MM.1S (cell line): Measurements from ENCODE around the gene GABRB3.

Experiments
- DNase-seq: peaks from one replicate; pipeline ENCODE4 v3.0.0-alpha.2; 2015
- H2AFZ ChIP-seq: fragments of 300-600 bp; sonication (generic); 2 replicates; pipeline ENCODE4 v1.6.0; 2016; ENCODE audit warnings: antibody characterized with exemption, low read length
- H3F3A ChIP-seq: fragments of 300-600 bp; sonication (generic); 2 replicates; pipeline ENCODE4 v1.6.1; 2016; ENCODE audit warnings: mild to moderate bottlenecking, antibody characterized with exemption, low read length, moderate library complexity, mixed read lengths; ENCODE audit not compliant: insufficient read depth
- H3K27ac ChIP-seq: fragments of 300-600 bp; sonication (generic); 2 replicates; pipeline ENCODE4 v1.5.1; 2016; ENCODE audit warnings: mild to moderate bottlenecking, low read length
- H3K27me3 ChIP-seq: fragments of 300-600 bp; sonication (generic); replicated peaks from 2 replicates; pipeline ENCODE4 v1.6.0; 2016; ENCODE audit warnings: low read length; ENCODE audit not compliant: insufficient read depth
- H3K36me3 ChIP-seq: fragments of 300-600 bp; sonication (generic); replicated peaks from 2 replicates; pipeline ENCODE4 v1.6.1; 2016; ENCODE audit warnings: mild to moderate bottlenecking, low read length, mixed read lengths; ENCODE audit not compliant: insufficient read depth
- H3K4me1 ChIP-seq: fragments of 300-600 bp; sonication (generic); 2 replicates; pipeline ENCODE4 v1.6.1; 2016; ENCODE audit warnings: low read length, mixed read lengths
- H3K4me2 ChIP-seq: fragments of 300-600 bp; sonication (generic); 2 replicates; pipeline ENCODE4 v1.6.0; 2016; ENCODE audit warnings: low read depth, low read length
- H3K4me3 ChIP-seq: fragments of 300-600 bp; sonication (generic); 2 replicates; pipeline ENCODE4 v1.5.1; 2016; ENCODE audit warnings: low read length, mixed read lengths
- H3K79me2 ChIP-seq: fragments of 300-600 bp; sonication (generic); 2 replicates; pipeline ENCODE4 v1.6.1; 2016; ENCODE audit warnings: mixed run types, low read length, mixed read lengths
- H3K9ac ChIP-seq: fragments of 300-600 bp; sonication (generic); 2 replicates; pipeline ENCODE4 v1.6.1; 2016; ENCODE audit warnings: low read length, mixed read lengths
- H3K9me2 ChIP-seq: fragments of 300-600 bp; sonication (generic); replicated peaks from 2 replicates; pipeline ENCODE4 v1.6.1; 2016; ENCODE audit warnings: mild to moderate bottlenecking, low read length, mixed read lengths; ENCODE audit not compliant: insufficient read depth
- H3K9me3 ChIP-seq: fragments of 300-600 bp; sonication (generic); replicated peaks from 2 replicates; pipeline ENCODE4 v1.6.1; 2016; ENCODE audit warnings: mild to moderate bottlenecking, low read length, mixed read lengths; ENCODE audit not compliant: insufficient read depth
- H4K20me1 ChIP-seq: fragments of 300-600 bp; sonication (generic); 2 replicates; pipeline ENCODE4 v1.6.1; 2016; ENCODE audit warnings: mild to moderate bottlenecking, low read length, moderate library complexity, mixed read lengths; ENCODE audit not compliant: insufficient read depth
- EZH2 ChIP-seq: fragments of 300-600 bp; sonication (generic); optimal IDR thresholded peaks from 2 replicates; pipeline ENCODE3; 2017; ENCODE audit warnings: low read depth, mild to moderate bottlenecking, antibody characterized with exemption, low read length, mixed read lengths
- EZH2phosphoT487 ChIP-seq: fragments of 300-600 bp; sonication (generic); IDR thresholded peaks from 2 replicates; pipeline ENCODE4 v1.6.1; 2018; ENCODE audit warnings: antibody characterized with exemption, low read length
- TF ChIP-seq, protein P1 (sequence below): fragments of 300-600 bp; sonication (generic); IDR thresholded peaks from 2 replicates; pipeline ENCODE4 v1.5.1; 2016; ENCODE audit warnings: antibody characterized with exemption, low read length, mixed read lengths

The GABRB3 gene

DNA sequence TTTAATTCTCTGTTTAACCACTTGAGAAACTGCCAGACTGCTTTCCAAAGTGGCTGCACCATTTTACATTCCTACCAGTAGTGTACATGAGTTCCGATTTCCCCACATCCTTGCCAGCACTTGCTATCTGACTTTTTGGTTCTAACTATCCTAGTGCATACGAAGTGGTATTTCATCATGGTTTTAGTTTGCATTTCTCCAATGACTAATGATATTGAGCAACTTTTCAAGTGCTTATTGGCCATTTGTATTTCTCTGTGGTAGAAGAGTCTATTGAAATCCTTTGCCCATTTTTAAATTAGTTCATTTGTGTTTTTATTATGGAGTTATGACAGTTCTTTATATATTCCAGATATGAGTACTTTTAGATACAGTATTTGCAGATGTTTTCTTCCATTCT, 247.8 kb downstream of the GABRB3 start:
- Histone ChIP-seq H3K9ac (no peak overlapping the region), H3K9me3 (no peaks in the 10 kb centered on the region), H4K20me1 (no peaks in the 10 kb centered on the region), H3K36me3 (no peaks in the 10 kb centered on the region), H3K9me2 (no peaks in the 10 kb centered on the region), H3K4me1 (no peaks in the 10 kb centered on the region), H3K79me2 (no peaks in the 10 kb centered on the region), H3K27ac (no peak overlapping the region), H3F3A (no peaks in the 10 kb centered on the region), H2AFZ (no peak overlapping the region), H3K4me2 (no peak overlapping the region), H3K4me3 (no peak overlapping the region), H3K27me3 (no peaks in the 10 kb centered on the region)
- DNase-seq, result no peak
- TF ChIP-seq, protein P1, sequence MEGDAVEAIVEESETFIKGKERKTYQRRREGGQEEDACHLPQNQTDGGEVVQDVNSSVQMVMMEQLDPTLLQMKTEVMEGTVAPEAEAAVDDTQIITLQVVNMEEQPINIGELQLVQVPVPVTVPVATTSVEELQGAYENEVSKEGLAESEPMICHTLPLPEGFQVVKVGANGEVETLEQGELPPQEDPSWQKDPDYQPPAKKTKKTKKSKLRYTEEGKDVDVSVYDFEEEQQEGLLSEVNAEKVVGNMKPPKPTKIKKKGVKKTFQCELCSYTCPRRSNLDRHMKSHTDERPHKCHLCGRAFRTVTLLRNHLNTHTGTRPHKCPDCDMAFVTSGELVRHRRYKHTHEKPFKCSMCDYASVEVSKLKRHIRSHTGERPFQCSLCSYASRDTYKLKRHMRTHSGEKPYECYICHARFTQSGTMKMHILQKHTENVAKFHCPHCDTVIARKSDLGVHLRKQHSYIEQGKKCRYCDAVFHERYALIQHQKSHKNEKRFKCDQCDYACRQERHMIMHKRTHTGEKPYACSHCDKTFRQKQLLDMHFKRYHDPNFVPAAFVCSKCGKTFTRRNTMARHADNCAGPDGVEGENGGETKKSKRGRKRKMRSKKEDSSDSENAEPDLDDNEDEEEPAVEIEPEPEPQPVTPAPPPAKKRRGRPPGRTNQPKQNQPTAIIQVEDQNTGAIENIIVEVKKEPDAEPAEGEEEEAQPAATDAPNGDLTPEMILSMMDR, result no peak
- TF ChIP-seq EZH2phosphoT487, result no peak
- TF ChIP-seq EZH2, result no peak

DNA sequence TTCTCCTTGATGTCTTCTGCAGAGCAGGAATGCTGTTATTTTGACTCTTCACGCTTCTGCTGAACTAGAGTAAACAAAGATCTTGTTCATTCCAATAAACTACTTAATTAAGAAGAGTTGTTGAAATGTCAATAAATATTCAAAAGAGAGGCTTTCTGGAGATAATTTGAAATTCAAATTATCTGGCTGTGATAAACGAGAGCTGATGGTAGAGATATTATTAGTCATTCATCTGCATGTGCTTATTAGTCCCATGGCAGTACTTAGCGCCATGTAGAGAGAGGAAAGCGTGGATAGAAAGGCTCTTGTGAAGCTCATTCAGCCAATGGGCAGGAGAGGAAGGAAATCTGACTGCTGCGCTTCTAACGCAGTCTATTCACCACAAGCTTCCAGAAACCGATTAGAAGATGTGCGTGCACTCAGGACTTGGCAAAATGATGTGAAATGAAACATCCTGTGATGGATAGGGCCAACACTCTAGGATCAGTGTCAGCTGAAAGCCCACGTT, 251.1 kb downstream of the GABRB3 start:
- no peak for DNase-seq
- TF ChIP-seq, protein P1, result no peak
- TF ChIP-seq EZH2 (no peak), EZH2phosphoT487 (no peak)

DNA sequence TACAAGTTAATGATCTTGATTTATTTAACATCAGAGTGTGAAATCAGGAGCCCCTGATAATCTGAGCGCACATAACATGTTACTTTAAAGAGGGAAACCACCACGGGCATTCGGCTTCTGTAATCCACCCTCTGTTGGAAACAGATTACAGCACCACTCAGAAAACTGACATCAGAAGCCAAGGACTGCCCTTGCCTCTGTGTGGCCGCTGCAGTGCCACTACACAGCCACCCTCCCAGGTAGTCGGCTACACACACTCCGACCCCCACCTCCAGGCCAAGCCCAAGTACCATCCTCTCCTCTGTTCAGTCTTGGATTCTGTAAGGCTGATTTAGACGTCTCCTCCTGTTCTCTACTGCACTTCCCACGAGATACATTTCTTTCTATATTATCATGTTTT, 251.7 kb downstream of the GABRB3 start:
- Histone ChIP-seq H3K4me1 (no peaks in the 10 kb centered on the region), H3K4me2 (no peak overlapping the region), H3K27ac (no peak overlapping the region), H4K20me1 (no peaks in the 10 kb centered on the region), H3K27me3 (no peaks in the 10 kb centered on the region), H3K36me3 (no peaks in the 10 kb centered on the region), H3K9ac (no peak overlapping the region), H3K9me3 (no peaks in the 10 kb centered on the region), H3K4me3 (no peak overlapping the region), H2AFZ (no peak overlapping the region), H3F3A (no peaks in the 10 kb centered on the region), H3K9me2 (no peaks in the 10 kb centered on the region), H3K79me2 (no peaks in the 10 kb centered on the region)
- DNase-seq, result no peak
- TF ChIP-seq EZH2phosphoT487 (no peak), EZH2 (no peak)
- TF ChIP-seq, protein P1, result no peak

More for the DNA sequence above, 251.1 kb downstream of the GABRB3 start:
- no peaks in the 10 kb centered on the region for H3F3A ChIP-seq
- no peak overlapping the region for H3K4me2 ChIP-seq
- no peaks in the 10 kb centered on the region for H3K36me3 ChIP-seq
- H3K9me2 ChIP-seq, result no peaks in the 10 kb centered on the region
- no peaks in the 10 kb centered on the region for H3K9me3 ChIP-seq
- H3K27ac ChIP-seq, result no peak overlapping the region
- no peak overlapping the region for H3K4me3 ChIP-seq
- no peaks in the 10 kb centered on the region for H3K4me1 ChIP-seq
- H3K27me3 ChIP-seq, result no peaks in the 10 kb centered on the region
- H3K79me2 ChIP-seq, result no peaks in the 10 kb centered on the region
- no peak overlapping the region for H2AFZ ChIP-seq
- no peak overlapping the region for H3K9ac ChIP-seq
- H4K20me1 ChIP-seq, result no peaks in the 10 kb centered on the region

DNA sequence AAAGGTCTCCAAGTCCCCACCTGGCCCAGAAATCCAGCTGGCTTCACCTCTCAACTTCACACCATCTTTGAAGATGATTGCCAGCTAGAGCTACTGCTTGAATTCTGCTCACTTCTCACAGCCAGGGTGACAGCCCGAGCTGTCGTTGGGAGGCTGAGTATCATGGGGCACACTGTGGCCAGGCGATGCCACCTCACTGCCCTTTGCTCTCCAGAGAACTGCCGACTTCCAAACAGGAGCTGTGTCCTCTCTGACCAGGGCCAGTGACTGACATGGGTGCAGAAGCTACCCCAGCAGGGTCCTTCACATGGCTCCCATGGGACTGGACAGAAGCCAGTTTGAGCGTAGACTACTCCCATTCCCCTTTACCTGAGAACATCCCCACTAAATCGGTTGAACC, 254.0 kb downstream of the GABRB3 start:
- H2AFZ ChIP-seq, result no peak overlapping the region
- no peaks in the 10 kb centered on the region for H3F3A ChIP-seq
- DNase-seq, result no peak

More for the DNA sequence above, 254.0 kb downstream of the GABRB3 start:
- H3K27ac ChIP-seq, result no peak overlapping the region
- H3K4me3 ChIP-seq, result no peak overlapping the region
- no peaks in the 10 kb centered on the region for H3K79me2 ChIP-seq
- H3K36me3 ChIP-seq, result no peaks in the 10 kb centered on the region
- H3K9me2 ChIP-seq, result no peaks in the 10 kb centered on the region
- no peak overlapping the region for H3K4me2 ChIP-seq
- H3K9ac ChIP-seq, result no peak overlapping the region
- H3K9me3 ChIP-seq, result no peaks in the 10 kb centered on the region
- no peaks in the 10 kb centered on the region for H4K20me1 ChIP-seq
- no peaks in the 10 kb centered on the region for H3K27me3 ChIP-seq
- H3K4me1 ChIP-seq, result no peaks in the 10 kb centered on the region
- TF ChIP-seq EZH2phosphoT487 (no peak), EZH2 (no peak)
- TF ChIP-seq, protein P1, result no peak
